A549 (cell line): ENCODE results near the gene LDLRAD4. TPM values are rescaled to one million over a fixed set of nuclear protein-coding genes. Genes with fewer than 3 reads are reported as not detected.

Experiments used
- ATAC-seq, 2 experiments: fragments of 200-7000 bp in 1 of 2; fragments of >200 bp in 1 of 2; cut with Nextera tagmentation in 1 of 2; cut with Tn5 transposase in 1 of 2; 3 replicates each; pipeline versions ENCODE4 v1.8.0 to v1.9.1; 2018 to 2020; ENCODE audit warnings: mild to moderate bottlenecking in 1 of 2, moderate library complexity in 1 of 2
- CTCF ChIA-PET: fragments of 300-600 bp; sonication (Branson Sonifier 250); formaldehyde crosslinking; extraction: SDS; loops from one replicate; lab custom pipeline; 2021; ENCODE audit warnings: antibody characterized with exemption, inconsistent platforms; lab: Yijun Ruan, JAX
- POLR2A ChIA-PET: fragments of 350-600 bp; formaldehyde crosslinking; extraction: SDS; loops from one replicate; lab custom pipeline; 2021; ENCODE audit warnings: antibody characterized with exemption, inconsistent platforms; lab: Yijun Ruan, JAX
- DNase-seq, 2 experiments: peaks; one replicate each; pipeline versions ENCODE4 v3.0.0 to v3.0.0-alpha.2; 2011 to 2016; ENCODE audit warnings: low read depth in 1 of 2, low spot score in 1 of 2
- FAIRE-seq: peaks from 2 replicates; lab custom pipeline; 2011; peaks lifted over from hg19 to GRCh38; lab: Jason Lieb, UNC
- H3K27ac ChIP-seq, 2 experiments: fragments of >200 bp; sonication (Bioruptor Twin); formaldehyde crosslinking; 3 replicates each; pipeline ENCODE4 v1.5.1; 2016 to 2017
- H3K4me1 ChIP-seq: fragments of >200 bp; sonication (Bioruptor Twin); formaldehyde crosslinking; 3 replicates; pipeline ENCODE4 v1.6.1; 2016
- H3K4me2 ChIP-seq: fragments of >200 bp; sonication (Bioruptor Twin); formaldehyde crosslinking; 3 replicates; pipeline ENCODE4 v1.6.1; 2016
- H3K4me3 ChIP-seq: fragments of >200 bp; sonication (Bioruptor Twin); formaldehyde crosslinking; 3 replicates; pipeline ENCODE4 v1.5.1; 2016
- H3K9me3 ChIP-seq: fragments of >200 bp; sonication (Bioruptor Twin); formaldehyde crosslinking; 3 replicates; pipeline ENCODE4 v1.6.1; 2016
- CEBPB ChIP-seq, 2 experiments: fragments of >200 bp in 1 of 2; sonication (Bioruptor Twin) in 1 of 2; formaldehyde crosslinking in 1 of 2; IDR thresholded peaks; 2 replicates each; pipeline ENCODE4 v1.6.1; 2012 to 2016
- CTCF ChIP-seq: fragments of >200 bp; sonication (Bioruptor Twin); formaldehyde crosslinking; IDR thresholded peaks from 3 replicates; pipeline ENCODE4 v1.5.1; 2016
- EHMT2 ChIP-seq: fragments of 200-600 bp; sonication (generic); IDR thresholded peaks from 2 replicates; pipeline ENCODE4 v1.6.1; 2016; ENCODE audit warnings: antibody characterized with exemption, low read depth, mild to moderate bottlenecking, moderate library complexity
- ELK1 ChIP-seq: fragments of 150-350 bp; IDR thresholded peaks from 2 replicates; pipeline ENCODE4 v1.6.1; 2014; ENCODE audit warnings: low read depth, mild to moderate bottlenecking, low read length
- EP300 ChIP-seq, 2 experiments: fragments of >200 bp; sonication (Bioruptor Twin); formaldehyde crosslinking; IDR thresholded peaks; 2 replicates in 1 of 2; 3 replicates in 1 of 2; pipeline ENCODE4 v1.6.1; 2016 to 2017
- ESRRA ChIP-seq: fragments of 150-350 bp; IDR thresholded peaks from 2 replicates; pipeline ENCODE4 v1.6.1; 2014; ENCODE audit warnings: mild to moderate bottlenecking, low read length, borderline replicate concordance
- FOSB ChIP-seq: fragments of 250-450 bp; sonication (Bioruptor Pico); IDR thresholded peaks from 2 replicates; pipeline ENCODE4 v1.5.0; 2020; ENCODE audit warnings: mild to moderate bottlenecking, moderate library complexity
- FOSL2 ChIP-seq, 2 experiments: fragments of 450-650 bp in 1 of 2; fragments of >200 bp in 1 of 2; sonication (Bioruptor Twin) in 1 of 2; formaldehyde crosslinking; IDR thresholded peaks; 2 replicates each; pipeline versions ENCODE4 v1.5.0 to v1.6.1; 2016 to 2020; ENCODE audit warnings: mild to moderate bottlenecking in 1 of 2, moderate library complexity in 1 of 2
- FOXS1 ChIP-seq: fragments of 250-450 bp; sonication (Bioruptor Pico); IDR thresholded peaks from 2 replicates; pipeline ENCODE4 v1.5.0; 2020; ENCODE audit warnings: mild to moderate bottlenecking, moderate library complexity
- HDAC2 ChIP-seq: fragments of 200-600 bp; sonication (generic); IDR thresholded peaks from 2 replicates; pipeline ENCODE4 v1.6.1; 2016
- HES2 ChIP-seq: fragments of >200 bp; sonication (Bioruptor Twin); formaldehyde crosslinking; IDR thresholded peaks from 2 replicates; pipeline ENCODE4 v1.6.1; 2016
- HEYL ChIP-seq: fragments of 250-450 bp; sonication (Bioruptor Pico); IDR thresholded peaks from 2 replicates; pipeline ENCODE4 v1.8.0; 2021; ENCODE audit warnings: mild to moderate bottlenecking, moderate library complexity
- HOXB13 ChIP-seq: fragments of 250-450 bp; sonication (Bioruptor Pico); IDR thresholded peaks from 2 replicates; pipeline ENCODE4 v1.5.0; 2020; ENCODE audit warnings: low read depth, mild to moderate bottlenecking, moderate library complexity
- JUN ChIP-seq, 2 experiments: fragments of >200 bp; sonication (Bioruptor Twin); formaldehyde crosslinking; IDR thresholded peaks; 2 replicates in 1 of 2; 3 replicates in 1 of 2; pipeline ENCODE4 v1.6.1; 2016 to 2017
- KDM1A ChIP-seq: fragments of 200-600 bp; sonication (generic); IDR thresholded peaks from 2 replicates; pipeline ENCODE4 v1.6.1; 2016; ENCODE audit warnings: low read depth, mild to moderate bottlenecking
- MAFK ChIP-seq: fragments of 450-650 bp; IDR thresholded peaks from 2 replicates; pipeline ENCODE4 v1.6.1; 2014; ENCODE audit not compliant: partially characterized antibody
- MYC ChIP-seq: IDR thresholded peaks from 2 replicates; pipeline ENCODE4 v1.6.1; 2012; ENCODE audit warnings: mild to moderate bottlenecking, inconsistent platforms, low read length, improper control_type of control experiment, borderline replicate concordance
- POLR2AphosphoS2 ChIP-seq: conservative IDR thresholded peaks from 2 replicates; pipeline ENCODE4 v1.6.1; 2012; ENCODE audit warnings: low read length, improper control_type of control experiment, inconsistent platforms
- RARB ChIP-seq: fragments of 250-450 bp; sonication (Bioruptor Pico); IDR thresholded peaks from 2 replicates; pipeline ENCODE4 v1.8.0; 2021; ENCODE audit warnings: mild to moderate bottlenecking, moderate library complexity
- SMC3 ChIP-seq: fragments of >200 bp; sonication (Bioruptor Twin); formaldehyde crosslinking; IDR thresholded peaks from 3 replicates; pipeline ENCODE4 v1.6.1; 2018; ENCODE audit warnings: inconsistent platforms
- TP53 ChIP-seq: fragments of 250-450 bp; sonication (Bioruptor Pico); IDR thresholded peaks from 2 replicates; pipeline ENCODE4 v1.5.0; 2021; ENCODE audit warnings: mild to moderate bottlenecking, moderate library complexity
- ZNF302 ChIP-seq: fragments of 250-450 bp; sonication (Bioruptor Pico); IDR thresholded peaks from 2 replicates; pipeline ENCODE4 v1.9.0; 2021; ENCODE audit warnings: inconsistent platforms, mild to moderate bottlenecking, moderate library complexity
- WGBS: methylation state at CpG from one replicate; pipeline ENCODE4 v1.1.6; 2017; ENCODE audit errors: missing lambda C conversion rate; 5-methylcytosine and 5-hydroxymethylcytosine counted together
- polyA plus RNA-seq, 4 experiments: library from polyadenylated mRNA; depleted of rRNA in 3 of 4; stranded (reverse); fragments of >200 nt; fragmentation: RNase III in 1 of 4; extraction: RNeasy Plus Mini Kit Qiagen cat#74134 plus additional on column Dnase treatment in 1 of 4; gene quantifications; 2 replicates in 3 of 4; 3 replicates in 1 of 4; pipeline ENCODE4 v1.2.3, GENCODE V29; 2011 to 2017
- TF ChIP-seq, protein P1 (sequence below): IDR thresholded peaks from 2 replicates; pipeline ENCODE4 v1.6.1; 2012
- TF ChIP-seq, protein P2 (sequence below): fragments of 250-450 bp; sonication (Bioruptor Pico); IDR thresholded peaks from 2 replicates; pipeline ENCODE4 v1.5.0; 2021; ENCODE audit warnings: mild to moderate bottlenecking, moderate library complexity, borderline replicate concordance

LDLRAD4 gene
- polyA plus RNA-seq, 2 of the 4 experiments (the other 2 are of a cell fraction): 5.2 to 7.6 TPM

DNA sequence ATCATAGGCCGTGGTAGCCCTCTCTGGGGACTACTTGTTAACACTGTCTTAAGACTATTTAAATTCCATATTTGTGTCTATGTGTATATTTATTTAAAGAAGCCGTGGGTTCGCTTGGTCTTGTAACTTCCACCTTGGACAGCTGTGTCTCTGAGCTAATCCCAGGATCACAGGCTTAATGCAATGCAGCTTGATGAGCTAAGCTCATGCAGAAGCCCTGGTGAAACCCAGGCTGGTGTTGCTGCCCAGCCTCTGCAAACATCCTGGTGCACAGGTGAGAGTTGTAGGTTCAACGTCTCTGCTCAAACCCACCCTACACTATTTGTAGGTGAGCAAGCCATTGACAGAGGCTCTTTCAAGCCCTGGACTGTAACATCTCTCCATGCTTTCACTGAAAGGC, 296.0 kb downstream of the LDLRAD4 start:
- H3K27ac ChIP-seq: no peak overlapping the region
- DNase-seq (no peak), ATAC-seq (no peak), FAIRE-seq (no peak)
- H3K9me3 ChIP-seq: no peaks in the 10 kb centered on the region; the same call in 2 of the 3 replicates
- POLR2A ChIA-PET: no interaction called here
- CTCF ChIA-PET: no interaction called here
- H3K4me3 ChIP-seq: no peak overlapping the region
- H3K4me1 ChIP-seq: no peaks in the 10 kb centered on the region
- 68% methylated on average over 4 of the region's 4 CpGs for WGBS
- TF ChIP-seq, protein P1, sequence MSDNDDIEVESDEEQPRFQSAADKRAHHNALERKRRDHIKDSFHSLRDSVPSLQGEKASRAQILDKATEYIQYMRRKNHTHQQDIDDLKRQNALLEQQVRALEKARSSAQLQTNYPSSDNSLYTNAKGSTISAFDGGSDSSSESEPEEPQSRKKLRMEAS: no peak
- no peak for TF ChIP-seq EP300 (IDR thresholded peaks at IDR 0.05)
- no peak for TF ChIP-seq ELK1
- TF ChIP-seq HES2: no peak
- no peak for TF ChIP-seq ESRRA
- TF ChIP-seq EHMT2: no peak
- no peak for TF ChIP-seq POLR2AphosphoS2
- no peak for TF ChIP-seq KDM1A
- no peak for TF ChIP-seq SMC3
- no peak overlapping the region for H3K4me2 ChIP-seq

DNA sequence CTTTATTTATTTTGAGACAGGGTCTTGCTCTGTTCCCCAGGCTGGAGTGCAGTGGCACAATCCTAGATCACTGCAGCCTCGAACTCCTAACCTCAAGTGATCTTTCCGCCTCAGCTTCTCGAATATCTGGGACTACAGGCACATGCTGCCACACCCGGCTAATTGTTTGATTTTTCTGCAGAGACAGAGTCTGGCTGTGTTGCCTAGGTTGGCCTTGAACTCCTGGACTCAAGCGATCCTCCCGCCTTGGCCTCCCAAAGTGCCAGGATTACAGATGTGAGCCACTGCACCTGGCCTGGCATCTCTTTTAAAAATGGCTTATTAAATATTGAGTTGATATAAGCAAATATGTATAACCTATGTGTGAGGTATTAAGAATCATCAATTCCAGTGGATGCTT, 298.3 kb downstream of the LDLRAD4 start:
- ATAC-seq: no peak
- ChIA-PET CTCF (no interaction called here), POLR2A (no interaction called here)
- H3K9me3 ChIP-seq: no peaks in the 10 kb centered on the region; the same call in 2 of the 3 replicates
- TF ChIP-seq POLR2AphosphoS2: no peak
- TF ChIP-seq, protein P2, sequence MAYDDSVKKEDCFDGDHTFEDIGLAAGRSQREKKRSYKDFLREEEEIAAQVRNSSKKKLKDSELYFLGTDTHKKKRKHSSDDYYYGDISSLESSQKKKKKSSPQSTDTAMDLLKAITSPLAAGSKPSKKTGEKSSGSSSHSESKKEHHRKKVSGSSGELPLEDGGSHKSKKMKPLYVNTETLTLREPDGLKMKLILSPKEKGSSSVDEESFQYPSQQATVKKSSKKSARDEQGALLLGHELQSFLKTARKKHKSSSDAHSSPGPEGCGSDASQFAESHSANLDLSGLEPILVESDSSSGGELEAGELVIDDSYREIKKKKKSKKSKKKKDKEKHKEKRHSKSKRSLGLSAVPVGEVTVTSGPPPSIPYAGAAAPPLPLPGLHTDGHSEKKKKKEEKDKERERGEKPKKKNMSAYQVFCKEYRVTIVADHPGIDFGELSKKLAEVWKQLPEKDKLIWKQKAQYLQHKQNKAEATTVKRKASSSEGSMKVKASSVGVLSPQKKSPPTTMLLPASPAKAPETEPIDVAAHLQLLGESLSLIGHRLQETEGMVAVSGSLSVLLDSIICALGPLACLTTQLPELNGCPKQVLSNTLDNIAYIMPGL (CRISPR knock-in tag): no peak
- TF ChIP-seq RARB (CRISPR knock-in tag): no peak
- TF ChIP-seq HDAC2: no peak
- no peak for TF ChIP-seq JUN (IDR thresholded peaks at IDR 0.05)
- TF ChIP-seq MAFK: no peak
- TF ChIP-seq FOSB (CRISPR knock-in tag): no peak
- no peak for TF ChIP-seq CEBPB (IDR thresholded peaks at IDR 0.05)
- no peak for TF ChIP-seq CTCF
- no peak for TF ChIP-seq ZNF302 (CRISPR knock-in tag)
- no peak for TF ChIP-seq MYC
- no peak for TF ChIP-seq FOXS1
- no peak for TF ChIP-seq TP53 (CRISPR knock-in tag)
- TF ChIP-seq HEYL: no peak
- TF ChIP-seq HOXB13 (CRISPR knock-in tag): no peak
- TF ChIP-seq FOSL2 (IDR thresholded peaks at IDR 0.05): no peak
- TF ChIP-seq FOSL2 (CRISPR knock-in tag; IDR thresholded peaks at IDR 0.05): no peak
- WGBS: 70% methylated on average over 6 of the region's 6 CpGs
- H3K4me3 ChIP-seq: no peak overlapping the region
- no peak overlapping the region for H3K27ac ChIP-seq
- no peak for DNase-seq
- no peaks in the 10 kb centered on the region for H3K4me1 ChIP-seq
- no peak overlapping the region for H3K4me2 ChIP-seq
- FAIRE-seq: no peak
